Naive thymus-derived CD4-positive, alpha-beta T cell (primary cell): ENCODE data around the gene MORN3. TPM values are rescaled to one million over a fixed set of nuclear protein-coding genes. Genes with fewer than 3 reads are reported as not detected.

Experiments
- ATAC-seq: fragments of 150-1000 bp; cut with Tn5 transposase; 2 replicates; pipeline ENCODE4 v1.10.0; 2021; ENCODE audit warnings: mild to moderate bottlenecking, moderate library complexity
- CTCF ChIA-PET: fragments of 350-600 bp; sonication (Branson Sonifier 250); formaldehyde crosslinking; loops from one replicate; lab custom pipeline; 2021; ENCODE audit warnings: antibody characterized with exemption; lab: Charles Lee
- POLR2A ChIA-PET: fragments of 350-600 bp; sonication (Branson Sonifier 250); formaldehyde crosslinking; loops from one replicate; lab custom pipeline; 2021; ENCODE audit warnings: antibody characterized with exemption, inconsistent platforms; lab: Charles Lee
- DNase-seq, 9 donors: peaks; one replicate each; pipeline versions ENCODE4 v3.0.0 to v3.0.0-alpha.2; 2020 to 2022; ENCODE audit warnings: mixed read lengths in 1 of 9
- H3K27ac ChIP-seq: one replicate; pipeline ENCODE4 v1.7.0; 2013; ENCODE audit warnings: mild to moderate bottlenecking, low read depth, low read length, moderate library complexity
- H3K27me3 ChIP-seq, 2 donors: one replicate each; pipeline ENCODE4 v1.7.0; 2013; ENCODE audit warnings: low read length in 2 of 2, mild to moderate bottlenecking in 2 of 2, moderate library complexity in 2 of 2; ENCODE audit not compliant: control insufficient read depth in 2 of 2, insufficient read depth in 2 of 2
- H3K36me3 ChIP-seq, 3 experiments: 1 replicate in 2 of 3; 2 replicates in 1 of 3; pipeline ENCODE4 v1.7.0; 2013; ENCODE audit warnings: low read length in 3 of 3, mild to moderate bottlenecking in 3 of 3, moderate library complexity in 1 of 3; ENCODE audit not compliant: insufficient read depth in 3 of 3, control insufficient read depth in 2 of 3
- H3K4me1 ChIP-seq, 2 donors: one replicate each; pipeline ENCODE4 v1.7.0; 2013; ENCODE audit warnings: low read length in 2 of 2, mild to moderate bottlenecking in 2 of 2, moderate library complexity in 1 of 2; ENCODE audit not compliant: control insufficient read depth in 2 of 2, insufficient read depth in 2 of 2
- H3K4me3 ChIP-seq: 2 replicates; pipeline ENCODE4 v1.7.0; 2013; ENCODE audit warnings: mild to moderate bottlenecking, low read length
- H3K9me3 ChIP-seq, 3 experiments: 1 replicate in 2 of 3; 2 replicates in 1 of 3; pipeline ENCODE4 v1.7.0; 2013; ENCODE audit warnings: low read length in 3 of 3; ENCODE audit not compliant: control insufficient read depth in 2 of 3
- H3K27ac Mint-ChIP-seq, 9 donors: one replicate each; pipeline ENCODE4 v1.8.0; 2020 to 2022; ENCODE audit warnings: mixed read lengths in 9 of 9, mild to moderate bottlenecking in 8 of 9, moderate library complexity in 5 of 9, inconsistent platforms in 2 of 9
- H3K27me3 Mint-ChIP-seq, 5 donors: one replicate each; pipeline ENCODE4 v1.8.0; 2021 to 2022; ENCODE audit warnings: mixed read lengths in 5 of 5, mild to moderate bottlenecking in 1 of 5
- H3K36me3 Mint-ChIP-seq, 5 donors: one replicate each; pipeline ENCODE4 v1.8.0; 2020 to 2022; ENCODE audit warnings: mixed read lengths in 5 of 5, mild to moderate bottlenecking in 3 of 5, inconsistent platforms in 1 of 5
- H3K4me1 Mint-ChIP-seq, 7 donors: one replicate each; pipeline ENCODE4 v1.8.0; 2020 to 2022; ENCODE audit warnings: mixed read lengths in 7 of 7, mild to moderate bottlenecking in 3 of 7, inconsistent platforms in 1 of 7
- H3K4me3 Mint-ChIP-seq, 10 donors: one replicate each; pipeline ENCODE4 v1.8.0; 2020 to 2022; ENCODE audit warnings: mild to moderate bottlenecking in 10 of 10, mixed read lengths in 10 of 10, moderate library complexity in 6 of 10, inconsistent platforms in 2 of 10
- H3K9me3 Mint-ChIP-seq, 11 donors: one replicate each; pipeline ENCODE4 v1.8.0; 2020 to 2022; ENCODE audit warnings: mixed read lengths in 11 of 11, mild to moderate bottlenecking in 4 of 11, inconsistent platforms in 1 of 11, moderate library complexity in 1 of 11
- intact Hi-C, 2 donors: fragments of 100-400 bp; cut with micrococcal nuclease; formaldehyde crosslinking; loops; one replicate each; pipeline ENCODE4 v1.15.1; 2023
- polyA plus RNA-seq, 2 donors: library from polyadenylated mRNA; unstranded; fragments of 300-500 nt; fragmentation: Illumina TruSeq; gene quantifications; one replicate each; pipeline ENCODE4 v1.2.3, GENCODE V29; 2021
- total RNA-seq, 6 experiments: library from RNA in 5 of 6; stranded (reverse) in 5 of 6; gene quantifications; 1 replicate in 5 of 6; 2 replicates in 1 of 6; pipeline ENCODE4 v1.2.3 and lab custom pipeline; 2021 to 2026

The MORN3 gene
- total and polyA plus RNA-seq, 7 experiments from 2014 or later, result 2.3 to 19.2 (median 8.7) TPM

DNA sequence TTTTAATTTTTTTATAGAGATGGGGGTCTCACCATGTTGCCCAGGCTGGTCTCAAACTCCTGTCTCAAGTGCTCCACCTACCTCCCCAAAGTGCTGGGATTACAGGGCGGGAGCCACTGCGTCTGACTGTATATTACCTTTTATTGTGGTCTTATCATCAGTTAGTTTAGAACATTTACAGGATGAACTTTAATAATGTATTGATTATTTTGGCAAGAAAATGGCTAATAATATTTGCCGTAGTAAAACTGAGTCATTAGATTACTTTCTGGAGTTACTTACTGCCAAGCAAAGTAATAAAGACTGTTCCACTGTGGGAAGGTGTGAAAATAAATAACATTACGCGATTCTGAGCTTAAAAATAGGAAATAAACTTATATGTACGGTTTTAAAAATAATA, 66.7 kb downstream of the MORN3 start:
- no peaks in the 10 kb centered on the region for H3K27me3 Mint-ChIP-seq
- H3K9me3 Mint-ChIP-seq, result peaks cover 0 to 2% (median 0%) of the 10 kb centered on the region in 11 donors
- DNase-seq, result no peak
- CTCF ChIA-PET, result no interaction called here
- no peaks in the 10 kb centered on the region for H3K36me3 ChIP-seq
- no peak overlapping the region for H3K27ac ChIP-seq
- no peak for ATAC-seq
- intact Hi-C loops, result no loop called here
- H3K27ac Mint-ChIP-seq, result no peak overlapping the region
- no peaks in the 10 kb centered on the region for H3K9me3 ChIP-seq
- no peaks in the 10 kb centered on the region for H3K27me3 ChIP-seq
- no peaks in the 10 kb centered on the region for H3K4me1 ChIP-seq
- peaks cover 5 to 11% (median 7%) of the 10 kb centered on the region in 7 donors for H3K4me1 Mint-ChIP-seq
- H3K4me3 Mint-ChIP-seq, result no peak overlapping the region
- no peak overlapping the region for H3K4me3 ChIP-seq
- peaks cover 0 to 3% (median 0%) of the 10 kb centered on the region in 5 donors for H3K36me3 Mint-ChIP-seq
- POLR2A ChIA-PET, result interaction anchor here (0.6 to 1.3 kb wide), 3 partner anchors 18 to 126 kb away, joined by 3 to 4 read pairs (median 3); no protein-coding TSS in a partner anchor

DNA sequence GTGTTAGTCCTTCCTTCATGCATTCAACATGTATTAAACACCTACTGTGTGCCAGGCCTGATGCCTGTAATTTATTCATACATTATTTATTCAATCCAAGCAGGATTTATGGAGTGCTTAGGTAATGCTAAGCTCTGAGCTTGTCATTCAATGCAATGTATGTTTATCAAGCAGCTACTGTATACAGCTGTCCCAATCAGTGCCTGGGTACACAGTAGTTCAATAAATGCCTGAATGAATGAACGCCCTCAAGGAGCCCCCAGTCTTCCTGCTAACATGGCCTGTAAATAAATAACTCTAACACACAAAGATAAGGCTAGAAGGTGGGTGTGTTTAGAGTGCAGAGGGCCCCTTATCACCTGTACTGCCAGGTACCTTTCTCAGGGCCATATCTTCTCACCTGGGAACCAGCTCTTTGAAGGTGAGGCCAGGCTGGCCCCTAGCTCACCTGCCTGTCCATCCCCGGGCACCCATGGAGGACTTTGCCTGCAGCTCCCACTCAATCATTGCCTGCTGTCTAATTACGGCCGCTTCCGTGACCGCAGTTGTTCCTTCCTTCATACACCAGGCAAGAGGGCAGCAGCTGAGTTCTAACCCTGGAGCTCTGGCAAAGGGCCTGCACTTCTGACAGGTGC, 68.6 kb downstream of the MORN3 start:
- Mint-ChIP-seq H3K27ac (peak overlapping the region in 1 of 9 donors; percentile 30), H3K27me3 (no peaks in the 10 kb centered on the region), H3K4me1 (peaks cover 5 to 13% (median 7%) of the 10 kb centered on the region in 7 donors), H3K36me3 (peaks cover 0 to 8% (median 3%) of the 10 kb centered on the region in 5 donors), H3K9me3 (peaks cover 0 to 2% (median 0%) of the 10 kb centered on the region in 11 donors), H3K4me3 (no peak overlapping the region)
- H3K4me3 ChIP-seq, result no peak overlapping the region
- no peaks in the 10 kb centered on the region for H3K27me3 ChIP-seq
- DNase-seq, result no peak
- H3K27ac ChIP-seq, result no peak overlapping the region
- POLR2A ChIA-PET, result interaction anchor here (0.8 to 1.0 kb wide), 6 partner anchors 13 to 182 kb away, joined by 3 read pairs; no protein-coding TSS in a partner anchor
- CTCF ChIA-PET, result interaction anchor here (0.6 to 1.6 kb wide), 4 partner anchors 19 to 53 kb away, joined by 3 to 5 read pairs (median 4); no protein-coding TSS in a partner anchor
- H3K4me1 ChIP-seq, result no peaks in the 10 kb centered on the region
- H3K9me3 ChIP-seq, result no peaks in the 10 kb centered on the region
- ATAC-seq, result no peak
- intact Hi-C loops, result no loop called here
- H3K36me3 ChIP-seq, result no peaks in the 10 kb centered on the region

Other genes starting within 250 kb of the MORN3 start
- gene KDM2B, start 88.6 kb downstream of the MORN3 start, total RNA-seq, result 10 to 100 TPM; 66.4 to 91.7 (median 80.7) TPM
- gene KDM2B, start 88.6 kb downstream of the MORN3 start, polyA plus RNA-seq, result 10 to 100 TPM; 12.6 to 22.5 TPM
- 10 to 100 TPM; 34.4 to 73.5 (median 50.6) TPM for gene ORAI1, start 43.1 kb downstream of the MORN3 start, total RNA-seq
- gene ORAI1, start 43.1 kb downstream of the MORN3 start, polyA plus RNA-seq, result 100 to 1,000 TPM; 180 to 256 TPM
- 10 to 100 TPM in 2 of 5 experiments, 1 to 10 TPM in 3; 7.3 to 14.3 (median 9.2) TPM for gene TMEM120B, start 43.1 kb upstream of the MORN3 start, total RNA-seq
- 1 to 10 TPM; 1.3 to 2.0 TPM for gene TMEM120B, start 43.1 kb upstream of the MORN3 start, polyA plus RNA-seq
- 100 to 1,000 TPM; 121 to 164 (median 134) TPM for gene RHOF, start 124.0 kb upstream of the MORN3 start, total RNA-seq
- gene RHOF, start 124.0 kb upstream of the MORN3 start, polyA plus RNA-seq, result 100 to 1,000 TPM in 1 of 2 donors, 10 to 100 TPM in 1; 69.2 to 115 TPM
- 100 to 1,000 TPM in 1 of 5 experiments, 10 to 100 TPM in 4; 35.1 to 124 (median 79.2) TPM for gene SETD1B, start 134.4 kb upstream of the MORN3 start, total RNA-seq
- gene SETD1B, start 134.4 kb upstream of the MORN3 start, polyA plus RNA-seq, result 1 to 10 TPM; 2.1 to 4.3 TPM
- gene HPD, start 189.2 kb upstream of the MORN3 start, total RNA-seq, result not detected
- not detected for gene HPD, start 189.2 kb upstream of the MORN3 start, polyA plus RNA-seq
- gene PSMD9, start 219.1 kb upstream of the MORN3 start, total RNA-seq, result 10 to 100 TPM; 36.7 to 55.2 (median 46.9) TPM
- 10 to 100 TPM; 85.3 to 92.6 TPM for gene PSMD9, start 219.1 kb upstream of the MORN3 start, polyA plus RNA-seq
- 1 to 10 TPM in 2 of 5 experiments, under 1 TPM in 3; 0.38 to 1.5 (median 0.88) TPM for gene CFAP251, start 248.9 kb upstream of the MORN3 start, total RNA-seq
- gene CFAP251, start 248.9 kb upstream of the MORN3 start, polyA plus RNA-seq, result not detected